T47D (cell line): Measurements from ENCODE around the gene WDR35.

Experiments
- DNase-seq, 2 experiments: peaks; one replicate each; pipeline versions ENCODE4 v3.0.0 to v3.0.0-alpha.2; 2011 to 2012; ENCODE audit warnings: low read depth in 1 of 2, low spot score in 1 of 2
- JUND ChIP-seq: IDR thresholded peaks from 2 replicates; pipeline ENCODE4 v1.6.1; 2012; ENCODE audit warnings: low read depth
- in situ Hi-C: cut with HindIII; loops from 2 replicates; pipeline ENCODE4 v1.10.0; 2016; ENCODE audit warnings: low sequenced_read_pairs, low pct_unique_long_range_greater_than_20kb

The WDR35 gene

GRCh38 chr2:19864381-19864780 is 125.5 kb downstream of the WDR35 start:
- no peak for TF ChIP-seq JUND
- in situ Hi-C loops = no loop called here
- DNase-seq = no peak

GRCh38 chr2:19863303-19864041 is 126.4 kb downstream of the WDR35 start:
- TF ChIP-seq JUND = no peak
- in situ Hi-C loops = no loop called here
- peak; percentile 47 to 57 for DNase-seq

DNA sequence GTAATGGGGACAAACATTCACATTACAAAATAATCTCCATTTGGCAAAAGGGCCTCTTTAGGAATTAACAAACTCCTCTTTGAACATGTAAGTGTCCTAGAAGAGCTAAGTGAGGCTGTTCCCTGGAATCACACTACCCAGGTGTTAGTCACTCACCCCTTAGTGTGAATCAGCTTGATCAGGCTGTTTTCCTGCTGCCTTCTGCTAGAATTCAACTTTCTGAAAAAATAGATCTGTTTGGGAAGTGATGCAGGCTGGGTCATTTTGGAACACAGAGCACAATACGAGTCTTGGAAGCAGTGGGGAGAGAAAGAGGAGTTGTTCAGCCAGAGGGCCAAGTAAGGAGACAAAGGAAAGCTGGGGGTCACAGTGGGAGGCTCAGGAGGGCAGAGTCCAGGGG is 128.1 kb downstream of the WDR35 start:
- no peak for DNase-seq
- no peak for TF ChIP-seq JUND
- in situ Hi-C loops = no loop called here
